Endothelial cell of umbilical vein (primary cell): Measurements from ENCODE around the gene OSBP2. TPM values are rescaled to one million over a fixed set of nuclear protein-coding genes. Genes with fewer than 3 reads are reported as not detected.

Experiments
- BruUV-seq: library from RNA; stranded (reverse); fragments of 400-500 nt; replicated peaks from 2 replicates; lab custom pipeline; 2021; lab: Mats Ljungman, UMichigan
- CTCF ChIA-PET: fragments of 300-600, 350-600 bp; sonication (Branson Sonifier 250); formaldehyde crosslinking; loops from one replicate; lab custom pipeline; 2021; ENCODE audit warnings: antibody characterized with exemption, inconsistent platforms; lab: Charles Lee
- POLR2A ChIA-PET: fragments of 300-600, 350-600 bp; sonication (Branson Sonifier 250); formaldehyde crosslinking; loops from one replicate; lab custom pipeline; 2021; ENCODE audit warnings: antibody characterized with exemption, inconsistent platforms; lab: Charles Lee
- DNase-seq: peaks from one replicate; pipeline ENCODE4 v3.0.0-alpha.2; 2011; ENCODE audit warnings: low read depth, low spot score
- FAIRE-seq: peaks from 2 replicates; lab custom pipeline; 2011; peaks lifted over from hg19 to GRCh38; lab: Jason Lieb, UNC
- H2AFZ ChIP-seq: 2 replicates; pipeline ENCODE4 v1.6.0; 2012; ENCODE audit warnings: low read depth, low read length, control low read depth, inconsistent platforms
- H3K27ac ChIP-seq: 2 replicates; pipeline ENCODE4 v1.5.1; 2011; ENCODE audit warnings: low read depth, mild to moderate bottlenecking, control low read depth, low read length, moderate library complexity; ENCODE audit not compliant: insufficient read depth
- H3K27me3 ChIP-seq, 2 experiments: 2 replicates each; pipeline versions ENCODE4 v1.6.0 to v1.6.1; 2011; ENCODE audit warnings: low read length in 2 of 2, mixed read lengths in 1 of 2; ENCODE audit not compliant: control insufficient read depth in 2 of 2, insufficient read depth in 2 of 2
- H3K36me3 ChIP-seq, 2 experiments: 2 replicates in 1 of 2; 3 replicates in 1 of 2; pipeline ENCODE4 v1.5.1; 2011; ENCODE audit warnings: low read length in 2 of 2, mild to moderate bottlenecking in 1 of 2, moderate library complexity in 1 of 2; ENCODE audit not compliant: control insufficient read depth in 2 of 2, insufficient read depth in 2 of 2; ENCODE audit errors: extremely low read depth in 1 of 2
- H3K4me1 ChIP-seq: 3 replicates; pipeline ENCODE4 v1.5.1; 2011; ENCODE audit warnings: mild to moderate bottlenecking, low read length; ENCODE audit not compliant: control insufficient read depth, insufficient read depth; ENCODE audit errors: extremely low read depth
- H3K4me2 ChIP-seq: 2 replicates; pipeline ENCODE4 v1.6.1; 2011; ENCODE audit warnings: low read length, control low read depth, mixed read lengths; ENCODE audit not compliant: insufficient read depth
- H3K4me3 ChIP-seq, 3 experiments: fragments of 200-600 bp in 1 of 3; sonication (generic), shearing (Covaris generic) in 1 of 3; replicated peaks in 1 of 3; 2 replicates each; pipeline ENCODE4 v1.5.1; 2011 to 2016; ENCODE audit warnings: control low read depth in 3 of 3, low read length in 3 of 3, mild to moderate bottlenecking in 2 of 3, inconsistent platforms in 1 of 3, low read depth in 1 of 3, moderate library complexity in 1 of 3; ENCODE audit not compliant: insufficient read depth in 1 of 3
- H3K79me2 ChIP-seq: 2 replicates; pipeline ENCODE4 v1.6.0; 2012; ENCODE audit warnings: low read length, inconsistent platforms; ENCODE audit not compliant: control insufficient read depth, insufficient read depth
- H3K9ac ChIP-seq: replicated peaks from 2 replicates; pipeline ENCODE3; 2011; ENCODE audit warnings: low read length, control low read depth; ENCODE audit not compliant: insufficient read depth; ENCODE audit errors: extremely low read depth
- H3K9me1 ChIP-seq: replicated peaks from 3 replicates; pipeline ENCODE4 v1.6.0; 2011; ENCODE audit warnings: mild to moderate bottlenecking, low read length; ENCODE audit not compliant: control insufficient read depth, insufficient read depth; ENCODE audit errors: extremely low read depth
- H3K9me3 ChIP-seq: replicated peaks from 2 replicates; pipeline ENCODE4 v1.5.1; 2012; ENCODE audit warnings: low read length, inconsistent platforms; ENCODE audit not compliant: control insufficient read depth, insufficient read depth
- H4K20me1 ChIP-seq: replicated peaks from 2 replicates; pipeline ENCODE3; 2011; ENCODE audit warnings: mild to moderate bottlenecking, low read length; ENCODE audit not compliant: control insufficient read depth, insufficient read depth; ENCODE audit errors: extremely low read depth
- EZH2 ChIP-seq: IDR thresholded peaks from 2 replicates; pipeline ENCODE4 v1.6.1; 2012; ENCODE audit warnings: borderline replicate concordance, low read depth, mild to moderate bottlenecking, moderate library complexity, low read length, inconsistent platforms; ENCODE audit not compliant: severe bottlenecking
- FOS ChIP-seq: IDR thresholded peaks from 2 replicates; pipeline ENCODE4 v1.6.1; 2011; ENCODE audit warnings: mild to moderate bottlenecking, low read length, moderate library complexity, borderline replicate concordance; ENCODE audit not compliant: insufficient read depth
- GATA2 ChIP-seq: IDR thresholded peaks from 2 replicates; pipeline ENCODE4 v1.7.0; 2011; ENCODE audit warnings: low read depth, mild to moderate bottlenecking, moderate library complexity, mixed read lengths, low read length; ENCODE audit not compliant: insufficient read length, insufficient read depth
- JUN ChIP-seq: IDR thresholded peaks from 2 replicates; pipeline ENCODE4 v1.6.1; 2011; ENCODE audit warnings: borderline replicate concordance, low read depth; ENCODE audit not compliant: insufficient read length, insufficient read depth
- MYC ChIP-seq: IDR thresholded peaks from one replicate; pipeline ENCODE4 v1.6.1; 2011; ENCODE audit warnings: mild to moderate bottlenecking, low read depth, low read length
- POLR2A ChIP-seq: IDR thresholded peaks from 2 replicates; pipeline ENCODE4 v1.6.1; 2012; ENCODE audit warnings: low read depth, mild to moderate bottlenecking, control low read depth, low read length
- POLR2AphosphoS5 ChIP-seq: IDR thresholded peaks from 2 replicates; pipeline ENCODE4 v1.6.1; 2012; ENCODE audit warnings: low read depth, mild to moderate bottlenecking, control low read depth, low read length, moderate library complexity; ENCODE audit not compliant: insufficient read depth
- dilution Hi-C: fragments of 300-500 bp; cut with MboI; formaldehyde crosslinking; loops from one replicate; pipeline ENCODE4 v1.15.0; 2019; ENCODE audit warnings: low sequenced_read_pairs; ENCODE audit not compliant: extremely low pct_ligation_motif_present
- intact Hi-C: fragments of 100-400 bp; cut with micrococcal nuclease; formaldehyde crosslinking; loops from one replicate; pipeline ENCODE4 v1.10.0; 2022
- polyA plus RNA-seq, 4 experiments: library from polyadenylated mRNA; depleted of rRNA in 3 of 4; stranded (reverse) in 3 of 4; unstranded in 1 of 4; fragments of >200 nt; gene quantifications; 2 replicates each; pipeline versions ENCODE4 v1.2.1 to v1.2.3, GENCODE V29; 2011 to 2012; ENCODE audit warnings: missing spikeins in 1 of 4
- total RNA-seq: library from RNA; stranded (reverse); gene quantifications from 2 replicates; pipeline ENCODE4 v1.2.3, GENCODE V29; 2021
- TF ChIP-seq, protein P1 (sequence below): IDR thresholded peaks from 2 replicates; pipeline ENCODE4 v1.6.1; 2011; ENCODE audit not compliant: insufficient read depth, insufficient read length
- TF ChIP-seq, protein P2 (sequence below), 2 donors: IDR thresholded peaks; 1 replicate in 1 of 2; 2 replicates in 1 of 2; pipeline ENCODE4 v1.5.1; 2011; ENCODE audit warnings: low read length in 2 of 2, mild to moderate bottlenecking in 2 of 2, moderate library complexity in 2 of 2, control low read depth in 1 of 2, inconsistent platforms in 1 of 2, low read depth in 1 of 2; ENCODE audit not compliant: insufficient read depth in 1 of 2; ENCODE audit errors: extremely low read depth in 1 of 2

OSBP2 gene
- total and polyA plus RNA-seq, 2 donors (not counting 3 experiments of a cell fraction or from before 2014, with no cell fraction given): 4.1 to 7.5 TPM

DNA sequence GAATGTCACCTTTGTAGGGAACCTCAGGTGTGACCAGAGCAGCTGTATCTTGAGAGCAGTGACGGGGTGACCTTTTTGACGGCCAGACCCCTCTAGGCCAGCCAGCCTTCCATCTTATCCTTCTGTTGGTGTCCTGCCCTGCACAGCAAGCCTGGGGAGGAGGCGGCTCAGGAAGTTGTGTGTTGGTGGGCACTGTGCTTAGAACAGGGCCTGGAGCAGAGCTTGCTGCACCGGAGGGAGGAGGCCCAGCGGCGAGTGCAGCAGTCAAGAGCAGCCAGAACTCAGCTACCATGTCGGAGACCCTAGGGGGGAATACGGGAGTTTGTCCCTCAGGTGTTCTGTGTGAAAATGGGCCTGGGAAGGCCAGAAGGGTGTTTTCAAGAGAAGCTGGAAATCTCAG is 129.4 kb downstream of the OSBP2 start:
- no TSS peak for BruUV-seq
- CTCF ChIA-PET: interaction anchor here (0.9 to 3.4 kb wide), 2 partner anchors 21 to 67 kb away, joined by 3 to 15 read pairs; no protein-coding TSS in a partner anchor
- no peaks in the 10 kb centered on the region for H4K20me1 ChIP-seq
- H3K4me3 ChIP-seq: no peak overlapping the region
- POLR2A ChIA-PET: no interaction called here
- dilution Hi-C loops (no loop called here), intact Hi-C loops (no loop called here)
- no peak overlapping the region for H3K4me2 ChIP-seq
- DNase-seq (no peak), FAIRE-seq (no peak)
- H3K79me2 ChIP-seq: no peaks in the 10 kb centered on the region
- TF ChIP-seq MYC (no peak), EZH2 (no peak), POLR2A (no peak), JUN (no peak), GATA2 (no peak), FOS (no peak), POLR2AphosphoS5 (no peak)
- TF ChIP-seq, protein P1, sequence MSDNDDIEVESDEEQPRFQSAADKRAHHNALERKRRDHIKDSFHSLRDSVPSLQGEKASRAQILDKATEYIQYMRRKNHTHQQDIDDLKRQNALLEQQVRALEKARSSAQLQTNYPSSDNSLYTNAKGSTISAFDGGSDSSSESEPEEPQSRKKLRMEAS: no peak
- TF ChIP-seq, protein P2, sequence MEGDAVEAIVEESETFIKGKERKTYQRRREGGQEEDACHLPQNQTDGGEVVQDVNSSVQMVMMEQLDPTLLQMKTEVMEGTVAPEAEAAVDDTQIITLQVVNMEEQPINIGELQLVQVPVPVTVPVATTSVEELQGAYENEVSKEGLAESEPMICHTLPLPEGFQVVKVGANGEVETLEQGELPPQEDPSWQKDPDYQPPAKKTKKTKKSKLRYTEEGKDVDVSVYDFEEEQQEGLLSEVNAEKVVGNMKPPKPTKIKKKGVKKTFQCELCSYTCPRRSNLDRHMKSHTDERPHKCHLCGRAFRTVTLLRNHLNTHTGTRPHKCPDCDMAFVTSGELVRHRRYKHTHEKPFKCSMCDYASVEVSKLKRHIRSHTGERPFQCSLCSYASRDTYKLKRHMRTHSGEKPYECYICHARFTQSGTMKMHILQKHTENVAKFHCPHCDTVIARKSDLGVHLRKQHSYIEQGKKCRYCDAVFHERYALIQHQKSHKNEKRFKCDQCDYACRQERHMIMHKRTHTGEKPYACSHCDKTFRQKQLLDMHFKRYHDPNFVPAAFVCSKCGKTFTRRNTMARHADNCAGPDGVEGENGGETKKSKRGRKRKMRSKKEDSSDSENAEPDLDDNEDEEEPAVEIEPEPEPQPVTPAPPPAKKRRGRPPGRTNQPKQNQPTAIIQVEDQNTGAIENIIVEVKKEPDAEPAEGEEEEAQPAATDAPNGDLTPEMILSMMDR (IDR thresholded peaks at IDR 0.05; ENCODE audit: extremely low read depth in 1 of 2, insufficient read depth in 1 of 2, low read depth in 1 of 2, low read length in 2 of 2): no peak
- H2AFZ ChIP-seq: no peak overlapping the region
- H3K9ac ChIP-seq: no peak overlapping the region
- no peaks in the 10 kb centered on the region for H3K9me1 ChIP-seq
- H3K27me3 ChIP-seq: peaks cover 33 to 38% of the 10 kb centered on the region in 2 experiments
- H3K9me3 ChIP-seq: no peaks in the 10 kb centered on the region
- no peaks in the 10 kb centered on the region for H3K36me3 ChIP-seq
- no peaks in the 10 kb centered on the region for H3K4me1 ChIP-seq
- H3K27ac ChIP-seq: no peak overlapping the region
